Tibial nerve (tissue), 4 donors: ENCODE results near the gene PRUNE2. TPM values are rescaled to one million over a fixed set of nuclear protein-coding genes. Genes with fewer than 3 reads are reported as not detected.

Experiments
- DNase-seq, 2 donors: peaks; one replicate each; pipeline ENCODE4 v3.0.0-alpha.2; 2019; ENCODE audit warnings: low spot score in 2 of 2
- H3K27ac ChIP-seq, 4 donors: fragments of 200-600 bp; sonication (generic) in 3 of 4; one replicate each; pipeline ENCODE4 v1.5.1; 2017 to 2019; ENCODE audit warnings: mild to moderate bottlenecking in 1 of 4
- H3K27me3 ChIP-seq, 2 donors: fragments of 200-600 bp; sonication (generic) in 1 of 2; one replicate each; pipeline versions ENCODE4 v1.5.1 to v1.6.0; 2017 to 2019
- H3K36me3 ChIP-seq, 3 donors: fragments of 200-600 bp; sonication (generic); one replicate each; pipeline ENCODE4 v1.5.1; 2018 to 2019
- H3K4me1 ChIP-seq, 4 donors: fragments of 200-600 bp; sonication (generic) in 3 of 4; one replicate each; pipeline ENCODE4 v1.5.1; 2017 to 2019
- H3K4me3 ChIP-seq, 4 donors: fragments of 200-600 bp; sonication (generic) in 3 of 4; one replicate each; pipeline ENCODE4 v1.5.1; 2017 to 2019; ENCODE audit warnings: mild to moderate bottlenecking in 1 of 4, moderate library complexity in 1 of 4
- H3K9me3 ChIP-seq, 4 donors: fragments of 200-600 bp; sonication (generic) in 3 of 4; one replicate each; pipeline ENCODE4 v1.5.1; 2017 to 2019
- CTCF ChIP-seq, 5 experiments: fragments of 200-600 bp in 3 of 5; fragments of 450-650 bp in 2 of 5; sonication (generic) in 3 of 5; IDR thresholded peaks; one replicate each; pipeline ENCODE4 v1.5.1; 2016 to 2019; ENCODE audit warnings: antibody characterized with exemption in 5 of 5, mild to moderate bottlenecking in 3 of 5, moderate library complexity in 2 of 5
- EP300 ChIP-seq, 2 donors: sonication (generic); formaldehyde crosslinking; IDR thresholded peaks; one replicate each; pipeline ENCODE4 v1.6.1; 2017; ENCODE audit warnings: antibody characterized with exemption in 2 of 2, mild to moderate bottlenecking in 1 of 2
- POLR2A ChIP-seq, 2 donors: fragments of 450-650 bp; IDR thresholded peaks; one replicate each; pipeline ENCODE4 v1.6.1; 2017; ENCODE audit warnings: antibody characterized with exemption in 2 of 2, mild to moderate bottlenecking in 2 of 2, moderate library complexity in 2 of 2
- WGBS, 2 donors: methylation state at CpG; one replicate each; pipeline ENCODE4 v1.1.5; 2018; 5-methylcytosine and 5-hydroxymethylcytosine counted together
- total RNA-seq, 4 donors: library from RNA; depleted of rRNA; stranded (reverse); fragments of >200 nt; gene quantifications; one replicate each; pipeline ENCODE4 v1.1.0, GENCODE V29; 2016

Gene PRUNE2
- total RNA-seq, 4 donors from 2014 or later = 23.2 to 50.4 (median 24.2) TPM

GRCh38 chr9:76690973-76691370, 214.9 kb downstream of the PRUNE2 start:
- DNase-seq = no peak
- Histone ChIP-seq H3K27ac (no peak overlapping the region), H3K36me3 (no peaks in the 10 kb centered on the region), H3K27me3 (no peaks in the 10 kb centered on the region), H3K9me3 (no peaks in the 10 kb centered on the region), H3K4me1 (peaks cover 0 to 13% (median 0%) of the 10 kb centered on the region in 4 donors), H3K4me3 (no peak overlapping the region)
- no peak for TF ChIP-seq EP300 (IDR thresholded peaks at IDR 0.05)
- TF ChIP-seq POLR2A (IDR thresholded peaks at IDR 0.05) = no peak
- TF ChIP-seq CTCF (IDR thresholded peaks at IDR 0.05) = no peak
- 73% methylated on average over 5 of the region's 5 CpGs for WGBS, 2 donors

GRCh38 chr9:76690246-76690972, 215.5 kb downstream of the PRUNE2 start:
- no peak overlapping the region for H3K27ac ChIP-seq
- DNase-seq = no peak
- no peaks in the 10 kb centered on the region for H3K27me3 ChIP-seq
- 64 to 65% methylated on average over 1 of the region's 1 CpG for WGBS, 2 donors
- H3K4me3 ChIP-seq = no peak overlapping the region
- peaks cover 0 to 13% (median 0%) of the 10 kb centered on the region in 4 donors for H3K4me1 ChIP-seq
- no peaks in the 10 kb centered on the region for H3K9me3 ChIP-seq
- TF ChIP-seq POLR2A (IDR thresholded peaks at IDR 0.05) (no peak), CTCF (IDR thresholded peaks at IDR 0.05) (no peak), EP300 (IDR thresholded peaks at IDR 0.05) (no peak)
- H3K36me3 ChIP-seq = no peaks in the 10 kb centered on the region

- Histone ChIP-seq H3K27me3 (no peaks in the 10 kb centered on the region), H3K36me3 (no peaks in the 10 kb centered on the region), H3K4me3 (no peak overlapping the region), H3K9me3 (no peaks in the 10 kb centered on the region), H3K27ac (peak overlapping the region in 1 of 4 donors; percentile 59), H3K4me1 (peaks cover 0 to 13% (median 0%) of the 10 kb centered on the region in 4 donors)
- DNase-seq = no peak
- 56 to 63% methylated on average over 3 of the region's 3 CpGs for WGBS, 2 donors
- TF ChIP-seq EP300 (IDR thresholded peaks at IDR 0.05) (no peak), CTCF (IDR thresholded peaks at IDR 0.05) (no peak), POLR2A (IDR thresholded peaks at IDR 0.05) (no peak)
Observed at GRCh38 chr9:76688471-76689238, 217.3 kb downstream of the PRUNE2 start.

- DNase-seq = no peak
- no peaks in the 10 kb centered on the region for H3K27me3 ChIP-seq
- H3K4me1 ChIP-seq = peaks cover 0 to 13% (median 0%) of the 10 kb centered on the region in 4 donors
- no peaks in the 10 kb centered on the region for H3K9me3 ChIP-seq
- 57 to 66% methylated on average over 4 of the region's 4 CpGs for WGBS, 2 donors
- H3K27ac ChIP-seq = peak overlapping the region in 2 of 4 donors; percentile 17 to 59
- no peak overlapping the region for H3K4me3 ChIP-seq
- TF ChIP-seq CTCF (IDR thresholded peaks at IDR 0.05) (no peak), EP300 (IDR thresholded peaks at IDR 0.05) (no peak), POLR2A (IDR thresholded peaks at IDR 0.05) (no peak)
- H3K36me3 ChIP-seq = no peaks in the 10 kb centered on the region
Observed at GRCh38 chr9:76687861-76688391, 218.0 kb downstream of the PRUNE2 start.

- Histone ChIP-seq H3K9me3 (no peaks in the 10 kb centered on the region), H3K36me3 (no peaks in the 10 kb centered on the region), H3K4me1 (peaks cover 0 to 7% (median 0%) of the 10 kb centered on the region in 4 donors), H3K27ac (no peak overlapping the region), H3K4me3 (no peak overlapping the region), H3K27me3 (no peaks in the 10 kb centered on the region)
- 71 to 75% methylated on average over 4 of the region's 4 CpGs for WGBS, 2 donors
- no peak for DNase-seq
- TF ChIP-seq POLR2A (IDR thresholded peaks at IDR 0.05) = no peak
- TF ChIP-seq EP300 (IDR thresholded peaks at IDR 0.05) = no peak
- no peak for TF ChIP-seq CTCF (IDR thresholded peaks at IDR 0.05)
Observed at GRCh38 chr9:76686756-76687155, 219.2 kb downstream of the PRUNE2 start.
